ENCODE data around the gene ZNF385B. TPM values are rescaled to one million over a fixed set of nuclear protein-coding genes. Genes with fewer than 3 reads are reported as not detected.

ZNF385B gene
- polyA plus RNA-seq, 1 of the 3 experiments (the other 2 are of a cell fraction) = 0.16 TPM

- Histone ChIP-seq H3K27ac (ENCODE audit: low read depth in 2 of 2, low read length in 1 of 2) (no peak overlapping the region), H3K36me3 (replicated peaks in 1 of 2; ENCODE audit: control insufficient read depth in 1 of 2, insufficient read depth in 2 of 2, low read length in 1 of 2) (no peaks in the 10 kb centered on the region), H2AFZ (ENCODE audit: low read depth) (no peak overlapping the region), H3K4me3 (ENCODE audit: low read depth in 2 of 2, low read length in 1 of 2) (no peak overlapping the region), H3K9ac (no peak overlapping the region), H3F3A (replicated peaks; ENCODE audit: insufficient read depth) (no peaks in the 10 kb centered on the region), H3K9me2 (no peaks in the 10 kb centered on the region), H4K20me1 (ENCODE audit: insufficient read depth) (no peaks in the 10 kb centered on the region), H3K4me1 (ENCODE audit: control insufficient read depth in 1 of 2, insufficient read depth in 2 of 2, low read depth in 1 of 2, low read length in 1 of 2) (no peaks in the 10 kb centered on the region), H3K27me3 (ENCODE audit: insufficient read depth) (no peaks in the 10 kb centered on the region), H3K9me3 (no peaks in the 10 kb centered on the region), H3K79me2 (ENCODE audit: insufficient read depth) (no peaks in the 10 kb centered on the region), H3K4me2 (no peak overlapping the region)
- no peak for DNase-seq
- CTCF ChIA-PET = no interaction called here
- no peak for TF ChIP-seq FOXJ3 (CRISPR knock-in tag; IDR thresholded peaks at IDR 0.05)
- TF ChIP-seq USF2 (IDR thresholded peaks at IDR 0.05; ENCODE audit: borderline replicate concordance, low read depth, low read length) = no peak
- no peak for TF ChIP-seq NRF1 (IDR thresholded peaks at IDR 0.05; ENCODE audit: low read depth, low read length)
- no peak for TF ChIP-seq MEF2A (IDR thresholded peaks at IDR 0.05; ENCODE audit: borderline replicate concordance, low read depth)
- no peak for TF ChIP-seq TEAD4 (IDR thresholded peaks at IDR 0.05; ENCODE audit: borderline replicate concordance, insufficient read depth)
- no peak for TF ChIP-seq CHD2 (IDR thresholded peaks at IDR 0.05; ENCODE audit: low read length, partially characterized antibody)
- no peak for TF ChIP-seq GABPA (IDR thresholded peaks at IDR 0.05; ENCODE audit: low read depth)
- TF ChIP-seq IRF3 (IDR thresholded peaks at IDR 0.05; ENCODE audit: low read depth, low read length) = no peak
- TF ChIP-seq PBX3 (IDR thresholded peaks at IDR 0.05) = no peak
- POLR2A ChIA-PET = no interaction called here
- WGBS (ENCODE audit: low lambda C conversion rate) = 70% methylated on average over 4 of the region's 4 CpGs
Observed at GRCh38 chr2:179712825-179713224, 148.6 kb downstream of the ZNF385B start.

- Histone ChIP-seq H3K4me2 (no peak overlapping the region), H3K9me3 (no peaks in the 10 kb centered on the region), H3K36me3 (replicated peaks in 1 of 2; ENCODE audit: control insufficient read depth in 1 of 2, insufficient read depth in 2 of 2, low read length in 1 of 2) (no peaks in the 10 kb centered on the region), H3K27ac (ENCODE audit: low read depth in 2 of 2, low read length in 1 of 2) (no peak overlapping the region; a peak in 1 of 4 replicates), H3K27me3 (ENCODE audit: insufficient read depth) (no peaks in the 10 kb centered on the region), H3F3A (replicated peaks; ENCODE audit: insufficient read depth) (no peaks in the 10 kb centered on the region), H2AFZ (ENCODE audit: low read depth) (no peak overlapping the region), H4K20me1 (ENCODE audit: insufficient read depth) (no peaks in the 10 kb centered on the region), H3K4me3 (ENCODE audit: low read depth in 2 of 2, low read length in 1 of 2) (no peak overlapping the region), H3K9ac (no peak overlapping the region), H3K79me2 (ENCODE audit: insufficient read depth) (no peaks in the 10 kb centered on the region), H3K4me1 (ENCODE audit: control insufficient read depth in 1 of 2, insufficient read depth in 2 of 2, low read depth in 1 of 2, low read length in 1 of 2) (no peaks in the 10 kb centered on the region), H3K9me2 (no peaks in the 10 kb centered on the region)
- WGBS (ENCODE audit: low lambda C conversion rate) = 50% methylated on average over 4 of the region's 4 CpGs
- CTCF ChIA-PET = no interaction called here
- POLR2A ChIA-PET = no interaction called here
- DNase-seq = no peak
- TF ChIP-seq CHD2 (IDR thresholded peaks at IDR 0.05; ENCODE audit: low read length, partially characterized antibody) (no peak), MEF2A (IDR thresholded peaks at IDR 0.05; ENCODE audit: borderline replicate concordance, low read depth) (no peak), ZBTB33 (IDR thresholded peaks at IDR 0.05; ENCODE audit: borderline replicate concordance, low read depth) (no peak), TEAD4 (IDR thresholded peaks at IDR 0.05; ENCODE audit: borderline replicate concordance, insufficient read depth) (no peak), FOXJ3 (CRISPR knock-in tag; IDR thresholded peaks at IDR 0.05) (no peak), TCF12 (IDR thresholded peaks at IDR 0.05) (no peak), MXI1 (IDR thresholded peaks at IDR 0.05; ENCODE audit: low read depth, low read length) (no peak), RAD21 (IDR thresholded peaks at IDR 0.05; ENCODE audit: low read length) (no peak), RFX5 (IDR thresholded peaks at IDR 0.05; ENCODE audit: low read length) (no peak), ELF1 (IDR thresholded peaks at IDR 0.05) (no peak), RXRA (IDR thresholded peaks at IDR 0.05; ENCODE audit: borderline replicate concordance, low read depth) (no peak), CTCF (IDR thresholded peaks at IDR 0.05) (no peak), SMC3 (IDR thresholded peaks at IDR 0.05; ENCODE audit: low read depth, low read length) (no peak)
Observed at GRCh38 chr2:179711375-179711774, 150.0 kb downstream of the ZNF385B start.
